ENCODE data around the gene JPH4. TPM values are rescaled to one million over a fixed set of nuclear protein-coding genes. Genes with fewer than 3 reads are reported as not detected.
A peak's percentile ranks its signal among the peaks of the same experiment; 100 is the strongest.

Gene JPH4
- polyA plus RNA-seq, 1 donor (not counting 4 experiments of a cell fraction or from before 2014, with no cell fraction given), result 0.01 TPM

GRCh38 chr14:23568600-23569331 is 9.8 kb downstream of the JPH4 start:
- Histone ChIP-seq H3K9me3 (ENCODE audit: control insufficient read depth, low read depth, low read length) (no peaks in the 10 kb centered on the region), H3K36me3 (ENCODE audit: control insufficient read depth in 2 of 2, extremely low read depth in 1 of 2, insufficient read depth in 2 of 2, low read length in 2 of 2) (peaks cover 18 to 21% of the 10 kb centered on the region in 2 experiments), H3K4me1 (ENCODE audit: control insufficient read depth, extremely low read depth, insufficient read depth, low read length) (peaks cover 26% of the 10 kb centered on the region), H3K4me2 (ENCODE audit: control insufficient read depth, extremely low read depth, insufficient read depth, low read depth, low read length) (no peak overlapping the region), H3K79me2 (ENCODE audit: control insufficient read depth, insufficient read depth, low read length) (peaks cover 21% of the 10 kb centered on the region), H4K20me1 (ENCODE audit: control insufficient read depth, extremely low read depth, insufficient read depth, low read length) (no peaks in the 10 kb centered on the region), H3K27ac (ENCODE audit: control insufficient read depth, insufficient read depth, low read length) (no peak overlapping the region), H2AFZ (ENCODE audit: control insufficient read depth, low read length) (no peak overlapping the region), H3K9me1 (ENCODE audit: control insufficient read depth, extremely low read depth, insufficient read depth, low read length) (no peaks in the 10 kb centered on the region), H3K27me3 (ENCODE audit: control insufficient read depth, extremely low read depth, insufficient read depth, low read length) (no peaks in the 10 kb centered on the region), H3K4me3 (ENCODE audit: control insufficient read depth in 2 of 3, extremely low read depth in 1 of 3, insufficient read depth in 2 of 3, low read depth in 1 of 3, low read length in 3 of 3) (no peak overlapping the region), H3K9ac (ENCODE audit: control insufficient read depth, extremely low read depth, insufficient read depth, low read length) (no peak overlapping the region)
- DNase-seq (ENCODE audit: low read depth, low spot score) (no peak), FAIRE-seq (no peak)
- dilution Hi-C loops (cut with MboI; ENCODE audit: extremely low pct_ligation_motif_present, low sequenced_read_pairs), result no loop called here
- TF ChIP-seq EZH2 (IDR thresholded peaks at IDR 0.05; ENCODE audit: low read length) (no peak), CTCF (optimal IDR thresholded peaks at IDR 0.05 in 1 of 3, IDR thresholded peaks at IDR 0.05 in 1 of 3, conservative IDR thresholded peaks at IDR 0.05 in 1 of 3; ENCODE audit: extremely low read depth in 1 of 3, insufficient read depth in 2 of 3, low read length in 3 of 3) (peak in 2 of 3 experiments; percentile 17 to 30)

GRCh38 chr14:23568021-23568599 is 10.5 kb downstream of the JPH4 start:
- Histone ChIP-seq H3K4me2 (ENCODE audit: control insufficient read depth, extremely low read depth, insufficient read depth, low read depth, low read length) (peak overlapping the region; percentile 97), H3K36me3 (ENCODE audit: control insufficient read depth in 2 of 2, extremely low read depth in 1 of 2, insufficient read depth in 2 of 2, low read length in 2 of 2) (peaks cover 24 to 27% of the 10 kb centered on the region in 2 experiments), H3K27me3 (ENCODE audit: control insufficient read depth, extremely low read depth, insufficient read depth, low read length) (no peaks in the 10 kb centered on the region), H3K4me3 (ENCODE audit: control insufficient read depth in 2 of 3, extremely low read depth in 1 of 3, insufficient read depth in 2 of 3, low read depth in 1 of 3, low read length in 3 of 3) (peak overlapping the region in 2 of 3 experiments; percentile 92 to 93), H3K9ac (ENCODE audit: control insufficient read depth, extremely low read depth, insufficient read depth, low read length) (peak overlapping the region; percentile 88), H3K79me2 (ENCODE audit: control insufficient read depth, insufficient read depth, low read length) (peaks cover 21% of the 10 kb centered on the region), H2AFZ (ENCODE audit: control insufficient read depth, low read length) (no peak overlapping the region), H3K9me1 (ENCODE audit: control insufficient read depth, extremely low read depth, insufficient read depth, low read length) (no peaks in the 10 kb centered on the region), H3K9me3 (ENCODE audit: control insufficient read depth, low read depth, low read length) (no peaks in the 10 kb centered on the region), H3K4me1 (ENCODE audit: control insufficient read depth, extremely low read depth, insufficient read depth, low read length) (peaks cover 26% of the 10 kb centered on the region), H4K20me1 (ENCODE audit: control insufficient read depth, extremely low read depth, insufficient read depth, low read length) (no peaks in the 10 kb centered on the region), H3K27ac (ENCODE audit: control insufficient read depth, insufficient read depth, low read length) (peak overlapping the region; percentile 72)
- no peak for TF ChIP-seq EZH2 (IDR thresholded peaks at IDR 0.05; ENCODE audit: low read length)
- TF ChIP-seq CTCF (optimal IDR thresholded peaks at IDR 0.05 in 1 of 3, IDR thresholded peaks at IDR 0.05 in 1 of 3, conservative IDR thresholded peaks at IDR 0.05 in 1 of 3; ENCODE audit: extremely low read depth in 1 of 3, insufficient read depth in 2 of 3, low read length in 3 of 3), result no peak
- DNase-seq (ENCODE audit: low read depth, low spot score) (no peak), FAIRE-seq (no peak)
- dilution Hi-C loops (cut with MboI; ENCODE audit: extremely low pct_ligation_motif_present, low sequenced_read_pairs), result no loop called here

Data from keratinocyte (primary cell).